GM23248 (cell line): ENCODE data around the gene SRGAP2B. TPM values are rescaled to one million over a fixed set of nuclear protein-coding genes. Genes with fewer than 3 reads are reported as not detected.
"Not testable (repeated sequence)": the region's sequence is repeated elsewhere in the genome, so short reads cannot be mapped to it uniquely, and the experiment has no call there.

ENCODE experiments used
- DNase-seq: peaks from one replicate; pipeline ENCODE4 v3.0.0-alpha.2; 2015
- H2AFZ ChIP-seq: fragments of 200-600 bp; sonication (generic); 2 replicates; pipeline ENCODE4 v1.6.1; 2016; ENCODE audit warnings: antibody characterized with exemption
- H3F3A ChIP-seq: fragments of 200-600 bp; sonication (generic); 2 replicates; pipeline ENCODE4 v1.6.1; 2016; ENCODE audit warnings: mild to moderate bottlenecking, antibody characterized with exemption, mixed run types; ENCODE audit not compliant: insufficient read depth
- H3K27ac ChIP-seq: fragments of 200-600 bp; sonication (generic); 2 replicates; pipeline ENCODE4 v1.5.1; 2016; ENCODE audit warnings: mild to moderate bottlenecking
- H3K27me3 ChIP-seq: fragments of 200-600 bp; sonication (generic); replicated peaks from 2 replicates; pipeline ENCODE4 v1.6.1; 2016; ENCODE audit warnings: mild to moderate bottlenecking; ENCODE audit not compliant: insufficient read depth
- H3K36me3 ChIP-seq: fragments of 200-600 bp; sonication (generic); 2 replicates; pipeline ENCODE4 v1.6.1; 2016; ENCODE audit warnings: low read depth, mild to moderate bottlenecking
- H3K4me1 ChIP-seq: fragments of 200-600 bp; sonication (generic); 2 replicates; pipeline ENCODE4 v1.6.1; 2016; ENCODE audit warnings: mild to moderate bottlenecking; ENCODE audit not compliant: insufficient read depth
- H3K4me2 ChIP-seq: fragments of 200-600 bp; sonication (generic); one replicate; pipeline ENCODE4 v1.6.1; 2016; ENCODE audit warnings: mild to moderate bottlenecking; ENCODE audit not compliant: unreplicated experiment
- H3K4me3 ChIP-seq: fragments of 200-600 bp; sonication (generic); 2 replicates; pipeline ENCODE4 v1.5.1; 2016; ENCODE audit warnings: mild to moderate bottlenecking
- H3K79me2 ChIP-seq: fragments of 200-600 bp; sonication (generic); 2 replicates; pipeline ENCODE4 v1.6.1; 2016; ENCODE audit warnings: mild to moderate bottlenecking; ENCODE audit not compliant: insufficient read depth
- H3K9ac ChIP-seq: fragments of 200-600 bp; sonication (generic); 2 replicates; pipeline ENCODE4 v1.6.1; 2016; ENCODE audit warnings: mild to moderate bottlenecking
- H3K9me2 ChIP-seq: fragments of 200-600 bp; sonication (generic); 2 replicates; pipeline ENCODE4 v1.6.1; 2016; ENCODE audit warnings: mixed run types, mild to moderate bottlenecking, moderate library complexity; ENCODE audit not compliant: insufficient read depth
- H3K9me3 ChIP-seq: fragments of 200-600 bp; sonication (generic); one replicate; pipeline ENCODE4 v1.6.1; 2017; ENCODE audit warnings: low read depth
- H4K20me1 ChIP-seq: fragments of 200-600 bp; sonication (generic); 2 replicates; pipeline ENCODE4 v1.6.0; 2016; ENCODE audit not compliant: insufficient read depth
- WGBS, 2 experiments: methylation state at CpG; one replicate each; pipeline ENCODE4 v1.1.6; 2015 to 2017; ENCODE audit warnings: low lambda C conversion rate in 2 of 2, low coverage in 1 of 2; ENCODE audit errors: missing lambda C conversion rate in 2 of 2; 5-methylcytosine and 5-hydroxymethylcytosine counted together
- in situ Hi-C: fragments of 300-500 bp; cut with MboI; formaldehyde crosslinking; loops from 2 replicates; pipeline ENCODE4 v1.15.0; 2020
- polyA plus RNA-seq: library from polyadenylated mRNA; unstranded; fragments of >200 nt; fragmentation: Nextera tagmentation; extraction: Ambion mirVana; gene quantifications from 2 replicates; pipeline ENCODE4 v1.2.1, GENCODE V29; 2016
- total RNA-seq: library from RNA; depleted of rRNA; stranded (reverse); fragments of >200 nt; shearing (Covaris generic); gene quantifications from 2 replicates; pipeline ENCODE4 v1.2.3, GENCODE V29; 2014

SRGAP2B gene
- total and polyA plus RNA-seq, 2 experiments from 2014 or later, result 12.8 to 16.1 TPM

GRCh38 chr1:144941710-144942109 lies 153.4 kb downstream of the SRGAP2B start:
- H4K20me1 ChIP-seq, in situ Hi-C loops, DNase-seq, H3F3A ChIP-seq, H3K27ac ChIP-seq, H3K9me2 ChIP-seq, H3K79me2 ChIP-seq, H3K4me2 ChIP-seq, H3K9ac ChIP-seq, H3K36me3 ChIP-seq, H3K27me3 ChIP-seq, H3K4me3 ChIP-seq, H3K4me1 ChIP-seq, H2AFZ ChIP-seq, H3K9me3 ChIP-seq: not testable (repeated sequence)
- 0% methylated on average over 1 of the region's 1 CpG for WGBS, 2 experiments

- H3K79me2 ChIP-seq, H3K4me3 ChIP-seq, H4K20me1 ChIP-seq, H3F3A ChIP-seq, H3K27ac ChIP-seq, H3K9me3 ChIP-seq, H3K9ac ChIP-seq, H2AFZ ChIP-seq, H3K4me1 ChIP-seq, DNase-seq, H3K27me3 ChIP-seq, H3K9me2 ChIP-seq, H3K4me2 ChIP-seq, H3K36me3 ChIP-seq, in situ Hi-C loops: not testable (repeated sequence)
- WGBS, 2 experiments, result no CpG with 5 or more reads among the region's 2 CpGs
These were observed 155.1 kb downstream of the SRGAP2B start for GRCh38 chr1:144940054-144940453.

- in situ Hi-C loops, H3K9ac ChIP-seq, H3K4me3 ChIP-seq, H3K79me2 ChIP-seq, DNase-seq, H3K9me2 ChIP-seq, H3K4me1 ChIP-seq, H3K27me3 ChIP-seq, H4K20me1 ChIP-seq, H3K36me3 ChIP-seq, H3F3A ChIP-seq, H3K4me2 ChIP-seq, H2AFZ ChIP-seq, H3K9me3 ChIP-seq, H3K27ac ChIP-seq: not testable (repeated sequence)
These were observed 156.5 kb downstream of the SRGAP2B start for GRCh38 chr1:144938627-144939026.

- WGBS, 2 experiments, result 23 to 33% methylated on average over 1 to 3 of the region's 4 CpGs
- H3K9ac ChIP-seq, result not testable (repeated sequence)
These were observed 158.9 kb downstream of the SRGAP2B start for GRCh38 chr1:144936186-144936732.

GRCh38 chr1:144935310-144935709 lies 159.8 kb downstream of the SRGAP2B start:
- H3K9me3 ChIP-seq, H2AFZ ChIP-seq, H3K4me3 ChIP-seq, H3K27ac ChIP-seq, H3K27me3 ChIP-seq, H3K9me2 ChIP-seq, H3F3A ChIP-seq, H3K79me2 ChIP-seq, H3K9ac ChIP-seq, H4K20me1 ChIP-seq, H3K36me3 ChIP-seq, in situ Hi-C loops, H3K4me2 ChIP-seq, DNase-seq, H3K4me1 ChIP-seq: not testable (repeated sequence)
- no CpG with 5 or more reads among the region's 3 CpGs for WGBS, 2 experiments

More at GRCh38 chr1:144936186-144936732, 158.9 kb downstream of the SRGAP2B start:
- H2AFZ ChIP-seq, H3K36me3 ChIP-seq, in situ Hi-C loops, H3K27ac ChIP-seq, H3K9me2 ChIP-seq, DNase-seq, H3K4me2 ChIP-seq, H4K20me1 ChIP-seq, H3K79me2 ChIP-seq, H3K4me1 ChIP-seq, H3F3A ChIP-seq, H3K4me3 ChIP-seq, H3K9me3 ChIP-seq, H3K27me3 ChIP-seq: not testable (repeated sequence)

- H3K9me3 ChIP-seq, H3K36me3 ChIP-seq, DNase-seq, H3K4me2 ChIP-seq, in situ Hi-C loops, H3F3A ChIP-seq, H3K4me3 ChIP-seq, H3K27me3 ChIP-seq, H3K79me2 ChIP-seq, H2AFZ ChIP-seq, H4K20me1 ChIP-seq, H3K4me1 ChIP-seq, H3K27ac ChIP-seq, H3K9me2 ChIP-seq, H3K9ac ChIP-seq: not testable (repeated sequence)
- WGBS, 2 experiments, result 95 to 96% methylated on average over 5 of the region's 5 CpGs
These were observed 162.1 kb downstream of the SRGAP2B start for GRCh38 chr1:144933014-144933413.

GRCh38 chr1:144932153-144932552 lies 163.0 kb downstream of the SRGAP2B start:
- DNase-seq, result peak; percentile 19
- in situ Hi-C loops, H3K4me2 ChIP-seq: not testable (repeated sequence)

GRCh38 chr1:144931553-144931952 lies 163.6 kb downstream of the SRGAP2B start:
- H3K9me2 ChIP-seq, H4K20me1 ChIP-seq, H3K9me3 ChIP-seq, DNase-seq, H3K4me3 ChIP-seq, H3K4me1 ChIP-seq, H3K27ac ChIP-seq, H3K4me2 ChIP-seq, H3K9ac ChIP-seq, H2AFZ ChIP-seq, in situ Hi-C loops, H3K27me3 ChIP-seq, H3F3A ChIP-seq, H3K79me2 ChIP-seq, H3K36me3 ChIP-seq: not testable (repeated sequence)
- WGBS, 2 experiments, result 73 to 93% methylated on average over 1 of the region's 1 CpG

More at GRCh38 chr1:144932153-144932552, 163.0 kb downstream of the SRGAP2B start:
- H2AFZ ChIP-seq, H3K9me3 ChIP-seq, H3K9me2 ChIP-seq, H3K4me3 ChIP-seq, H3F3A ChIP-seq, H3K27me3 ChIP-seq, H3K27ac ChIP-seq, H4K20me1 ChIP-seq, H3K36me3 ChIP-seq, H3K79me2 ChIP-seq, H3K4me1 ChIP-seq, H3K9ac ChIP-seq: not testable (repeated sequence)
- 60 to 61% methylated on average over 4 of the region's 5 CpGs for WGBS, 2 experiments
